Activated CD8-positive, alpha-beta memory T cell treated with anti-CD3 and anti-CD28 coated beads for 1 hour (primary cell): ENCODE data around the gene RDH5.
A peak's percentile ranks its signal among the peaks of the same experiment; 100 is the strongest.

Source experiments
- DNase-seq, 2 donors: peaks; one replicate each; pipeline ENCODE4 v3.0.0-alpha.2; 2020; ENCODE audit warnings: low read depth in 1 of 2; ENCODE audit errors: extremely low read depth in 1 of 2

Gene RDH5

GRCh38 chr12:55727643-55728185, 7.5 kb downstream of the RDH5 start:
- no peak for DNase-seq

GRCh38 chr12:55728186-55728938, 8.2 kb downstream of the RDH5 start:
- no peak for DNase-seq

- peak in 1 of 2 donors; percentile 51 for DNase-seq
Observed at GRCh38 chr12:55728939-55729818, 9.0 kb downstream of the RDH5 start, which contains the start of gene CD63. Gene CD63, minus strand, starts transcription at chr12:55729009. Its CDS starts 668 bp downstream, at chr12:55728341.

GRCh38 chr12:55729819-55730818, 9.9 kb downstream of the RDH5 start:
- no peak for DNase-seq

- DNase-seq: no peak
Observed at GRCh38 chr12:55732288-55732687, 12.1 kb downstream of the RDH5 start.

GRCh38 chr12:55733021-55733555, 12.9 kb downstream of the RDH5 start:
- DNase-seq: no peak

- DNase-seq: no peak
Observed at GRCh38 chr12:55733858-55734257, 13.7 kb downstream of the RDH5 start.

- DNase-seq: no peak
Observed at GRCh38 chr12:55734595-55734994, 14.4 kb downstream of the RDH5 start.

- no peak for DNase-seq
Observed at GRCh38 chr12:55736076-55736475, 15.9 kb downstream of the RDH5 start.

GRCh38 chr12:55736780-55737580, 16.8 kb downstream of the RDH5 start:
- DNase-seq: peak in 1 of 2 donors; percentile 34

GRCh38 chr12:55737581-55738122, 17.5 kb downstream of the RDH5 start:
- DNase-seq: no peak

- peak; percentile 45 to 61 for DNase-seq
Observed at GRCh38 chr12:55738123-55739024, 18.2 kb downstream of the RDH5 start.

- DNase-seq: no peak
Observed at GRCh38 chr12:55739025-55739378, 18.8 kb downstream of the RDH5 start.

GRCh38 chr12:55741931-55742680, 21.9 kb downstream of the RDH5 start:
- no peak for DNase-seq

GRCh38 chr12:55742719-55743405, 22.7 kb downstream of the RDH5 start, which contains the start of gene GDF11:
Gene GDF11, plus strand, starts transcription at chr12:55743122. Its CDS starts 195 bp downstream, at chr12:55743317.
- peak; percentile 46 to 66 for DNase-seq
